Skin of body (tissue), 2 donors: Measurements from ENCODE around the gene ANKS1B. TPM values are rescaled to one million over a fixed set of nuclear protein-coding genes. Genes with fewer than 3 reads are reported as not detected.

Source experiments
- DNase-seq: peaks from one replicate; lab custom pipeline; 2025; lab: John Stamatoyannopoulos, UW
- total RNA-seq: library from RNA; depleted of rRNA; stranded (reverse); fragments of >200 nt; gene quantifications from one replicate; pipeline ENCODE4 v1.2.3, GENCODE V29; 2014

Gene ANKS1B
- total RNA-seq, 1 donor from 2014 or later: 10.7 TPM

- DNase-seq: no peak
These were observed 849.4 kb downstream of the ANKS1B start for GRCh38 chr12:99135376-99135775.

GRCh38 chr12:99133401-99133800 lies 851.3 kb downstream of the ANKS1B start:
- no peak for DNase-seq

- DNase-seq: peak; percentile 70
These were observed 853.0 kb downstream of the ANKS1B start for GRCh38 chr12:99131751-99132199.

- DNase-seq: peak; percentile 65
These were observed 853.8 kb downstream of the ANKS1B start for GRCh38 chr12:99130808-99131553.

- no peak for DNase-seq
These were observed 856.4 kb downstream of the ANKS1B start for GRCh38 chr12:99128246-99128802.

GRCh38 chr12:99122959-99123358 lies 861.8 kb downstream of the ANKS1B start:
- no peak for DNase-seq

- DNase-seq: no peak
These were observed 862.2 kb downstream of the ANKS1B start for GRCh38 chr12:99122496-99122895.

- DNase-seq: no peak
These were observed 863.2 kb downstream of the ANKS1B start for GRCh38 chr12:99121546-99121945.

GRCh38 chr12:99119943-99120342 lies 864.8 kb downstream of the ANKS1B start:
- DNase-seq: no peak

- DNase-seq: no peak
These were observed 865.3 kb downstream of the ANKS1B start for GRCh38 chr12:99119449-99119848.

GRCh38 chr12:99111600-99111999 lies 873.1 kb downstream of the ANKS1B start:
- no peak for DNase-seq

GRCh38 chr12:99110868-99111267 lies 873.9 kb downstream of the ANKS1B start:
- DNase-seq: no peak

GRCh38 chr12:99110212-99110611 lies 874.5 kb downstream of the ANKS1B start:
- no peak for DNase-seq

GRCh38 chr12:99108924-99109323 lies 875.8 kb downstream of the ANKS1B start:
- DNase-seq: no peak

GRCh38 chr12:99099786-99100185 lies 885.0 kb downstream of the ANKS1B start:
- no peak for DNase-seq

GRCh38 chr12:99097171-99097570 lies 887.6 kb downstream of the ANKS1B start:
- DNase-seq: no peak

- no peak for DNase-seq
These were observed 891.6 kb downstream of the ANKS1B start for GRCh38 chr12:99093166-99093565.

- no peak for DNase-seq
These were observed 892.5 kb downstream of the ANKS1B start for GRCh38 chr12:99092100-99092851.

GRCh38 chr12:99087278-99087677 lies 897.5 kb downstream of the ANKS1B start:
- DNase-seq: peak; percentile 2

- DNase-seq: no peak
These were observed 904.9 kb downstream of the ANKS1B start for GRCh38 chr12:99079811-99080210.

- DNase-seq: no peak
These were observed 915.6 kb downstream of the ANKS1B start for GRCh38 chr12:99068993-99069747.
